ENCODE data around the gene SRRM2.
A peak's percentile ranks its signal among the peaks of the same experiment; 100 is the strongest.

Gene SRRM2

GRCh38 chr16:2752035-2752849, at the start of gene SRRM2:
SRRM2 (plus strand) TSS chr16:2752638; CDS start chr16:2756365, 3,727 bp downstream.
- peak; percentile 93 for DNase-seq

GRCh38 chr16:2702871-2703745, 49.3 kb upstream of the SRRM2 start:
- DNase-seq, result no peak

- DNase-seq, result no peak
Observed at GRCh38 chr16:2704166-2704982, 48.1 kb upstream of the SRRM2 start.

GRCh38 chr16:2704983-2705275, 47.5 kb upstream of the SRRM2 start:
- no peak for DNase-seq

- DNase-seq, result no peak
Observed at GRCh38 chr16:2705351-2705750, 47.1 kb upstream of the SRRM2 start.

- no peak for DNase-seq
Observed at GRCh38 chr16:2706085-2706484, 46.4 kb upstream of the SRRM2 start.

- DNase-seq, result no peak
Observed at GRCh38 chr16:2706611-2707311, 45.7 kb upstream of the SRRM2 start.

GRCh38 chr16:2707368-2708289, 44.8 kb upstream of the SRRM2 start:
- DNase-seq, result no peak

- no peak for DNase-seq
Observed at GRCh38 chr16:2708290-2708639, 44.2 kb upstream of the SRRM2 start.

GRCh38 chr16:2708955-2709587, 43.4 kb upstream of the SRRM2 start:
- no peak for DNase-seq

GRCh38 chr16:2709588-2709984, 42.9 kb upstream of the SRRM2 start:
- DNase-seq, result no peak

GRCh38 chr16:2710021-2710710, 42.3 kb upstream of the SRRM2 start:
- no peak for DNase-seq

- DNase-seq, result no peak
Observed at GRCh38 chr16:2710711-2711231, 41.7 kb upstream of the SRRM2 start.

- no peak for DNase-seq
Observed at GRCh38 chr16:2711370-2712062, 40.9 kb upstream of the SRRM2 start.

GRCh38 chr16:2712063-2712441, 40.4 kb upstream of the SRRM2 start:
- no peak for DNase-seq

GRCh38 chr16:2712546-2712945, 39.9 kb upstream of the SRRM2 start:
- no peak for DNase-seq

- DNase-seq, result no peak
Observed at GRCh38 chr16:2713523-2713922, 38.9 kb upstream of the SRRM2 start.

- DNase-seq, result no peak
Observed at GRCh38 chr16:2713985-2714774, 38.3 kb upstream of the SRRM2 start.

- DNase-seq, result no peak
Observed at GRCh38 chr16:2715064-2715463, 37.4 kb upstream of the SRRM2 start.
